Neural progenitor cell (in vitro differentiated cells): ENCODE results near the gene IL17B. TPM values are rescaled to one million over a fixed set of nuclear protein-coding genes. Genes with fewer than 3 reads are reported as not detected.

Source experiments
- DNase-seq: peaks from one replicate; pipeline ENCODE4 v3.0.0-alpha.2; 2016; ENCODE audit warnings: low spot score
- H2AFZ ChIP-seq: fragments of 200-600 bp; sonication (generic); replicated peaks from 2 replicates; pipeline ENCODE4 v1.6.1; 2016; ENCODE audit warnings: antibody characterized with exemption
- H3F3A ChIP-seq: fragments of 200-600 bp; sonication (generic); 2 replicates; pipeline ENCODE4 v1.6.1; 2016; ENCODE audit warnings: antibody characterized with exemption, low read depth
- H3K27ac ChIP-seq: fragments of 200-600 bp; sonication (generic); 2 replicates; pipeline ENCODE4 v1.5.1; 2016; ENCODE audit warnings: mild to moderate bottlenecking
- H3K27me3 ChIP-seq: fragments of 200-600 bp; sonication (generic); 2 replicates; pipeline ENCODE4 v1.6.1; 2016; ENCODE audit warnings: mild to moderate bottlenecking, moderate library complexity
- H3K36me3 ChIP-seq: fragments of 200-600 bp; sonication (generic); 2 replicates; pipeline ENCODE4 v1.5.1; 2016
- H3K4me1 ChIP-seq: fragments of 200-600 bp; sonication (generic); 2 replicates; pipeline ENCODE4 v1.6.1; 2016; ENCODE audit warnings: mixed run types
- H3K4me2 ChIP-seq: fragments of 200-600 bp; sonication (generic); 2 replicates; pipeline ENCODE4 v1.6.1; 2016
- H3K4me3 ChIP-seq: fragments of 200-600 bp; sonication (generic); 2 replicates; pipeline ENCODE4 v1.5.1; 2016
- H3K79me2 ChIP-seq: fragments of 200-600 bp; sonication (generic); 2 replicates; pipeline ENCODE4 v1.6.1; 2016; ENCODE audit warnings: low read depth
- H3K9ac ChIP-seq: fragments of 200-600 bp; sonication (generic); 2 replicates; pipeline ENCODE4 v1.6.1; 2016
- H3K9me3 ChIP-seq: fragments of 200-600 bp; sonication (generic); 2 replicates; pipeline ENCODE4 v1.5.1; 2016; ENCODE audit warnings: low read depth
- H4K20me1 ChIP-seq: fragments of 200-600 bp; sonication (generic); 2 replicates; pipeline ENCODE4 v1.6.1; 2016; ENCODE audit warnings: low read depth
- H3K27ac Mint-ChIP-seq: 3 replicates; pipeline ENCODE4 v1.8.0; 2021; ENCODE audit warnings: mixed read lengths
- H3K27me3 Mint-ChIP-seq: 2 replicates; pipeline ENCODE4 v1.8.0; 2022; ENCODE audit warnings: low read depth, mild to moderate bottlenecking, inconsistent platforms, moderate library complexity, mixed read lengths; ENCODE audit not compliant: insufficient read depth
- H3K36me3 Mint-ChIP-seq: 3 replicates; pipeline ENCODE4 v1.8.0; 2021; ENCODE audit warnings: mixed read lengths
- H3K4me1 Mint-ChIP-seq: 3 replicates; pipeline ENCODE4 v1.8.0; 2021; ENCODE audit warnings: mixed read lengths
- H3K4me3 Mint-ChIP-seq: 3 replicates; pipeline ENCODE4 v1.8.0; 2021; ENCODE audit warnings: mild to moderate bottlenecking, moderate library complexity, mixed read lengths
- H3K9me3 Mint-ChIP-seq: 3 replicates; pipeline ENCODE4 v1.8.0; 2020; ENCODE audit warnings: mixed read lengths
- EZH2 ChIP-seq: fragments of 200-600 bp; sonication (generic); IDR thresholded peaks from 2 replicates; pipeline ENCODE4 v1.6.1; 2017; ENCODE audit warnings: antibody characterized with exemption, mild to moderate bottlenecking, moderate library complexity
- EZH2phosphoT487 ChIP-seq: fragments of 200-600 bp; sonication (generic); IDR thresholded peaks from 2 replicates; pipeline ENCODE4 v1.6.1; 2017; ENCODE audit warnings: antibody characterized with exemption
- total RNA-seq: library from RNA; depleted of rRNA; stranded (reverse); fragments of >200 nt; gene quantifications from 2 replicates; pipeline ENCODE4 v1.2.3, GENCODE V29; 2015; ENCODE audit warnings: low replicate concordance
- TF ChIP-seq, protein P1 (sequence below): fragments of 200-600 bp; sonication (generic); IDR thresholded peaks from 2 replicates; pipeline ENCODE4 v1.5.1; 2017; ENCODE audit warnings: antibody characterized with exemption, mild to moderate bottlenecking

Gene IL17B
- total RNA-seq, 1 donor from 2014 or later: not detected

DNA sequence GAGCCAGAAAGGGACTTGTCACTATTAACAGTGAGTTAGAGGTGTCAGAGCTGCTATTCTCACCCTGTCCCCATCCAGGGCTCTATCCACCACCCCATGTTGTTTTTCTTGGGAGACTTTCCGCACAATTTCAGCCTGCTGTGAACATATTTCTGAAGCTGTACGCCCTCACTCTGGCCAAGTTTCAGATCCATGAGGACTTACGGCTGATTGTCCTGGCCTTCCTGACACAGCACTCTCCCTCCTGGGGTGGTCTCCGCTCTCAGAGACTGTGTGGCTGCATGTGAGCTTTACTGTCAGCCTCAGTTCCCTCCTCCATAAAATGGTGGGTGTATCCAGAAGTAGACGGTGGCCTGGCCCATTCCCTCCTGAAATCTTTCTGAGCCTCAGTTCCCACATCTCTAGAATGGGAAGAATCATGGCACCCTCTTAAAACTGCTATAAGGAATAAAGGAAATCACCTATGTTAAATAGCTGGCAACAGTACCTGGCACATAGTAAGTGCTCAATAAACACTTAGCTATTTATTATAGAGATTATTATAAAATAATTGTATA, 804 bp upstream of the IL17B start:
- peaks cover 40% of the 10 kb centered on the region for H3K4me1 Mint-ChIP-seq
- Histone ChIP-seq H3K27me3 (no peaks in the 10 kb centered on the region), H3K9me3 (no peaks in the 10 kb centered on the region), H3K79me2 (no peaks in the 10 kb centered on the region), H3K4me2 (no peak overlapping the region), H4K20me1 (no peaks in the 10 kb centered on the region), H3K36me3 (no peaks in the 10 kb centered on the region), H3F3A (no peaks in the 10 kb centered on the region), H2AFZ (no peak overlapping the region), H3K27ac (no peak overlapping the region), H3K4me3 (no peak overlapping the region), H3K9ac (no peak overlapping the region), H3K4me1 (no peaks in the 10 kb centered on the region)
- DNase-seq: no peak
- H3K27ac Mint-ChIP-seq: no peak overlapping the region
- peaks cover 10% of the 10 kb centered on the region for H3K27me3 Mint-ChIP-seq
- H3K4me3 Mint-ChIP-seq: no peak overlapping the region
- TF ChIP-seq EZH2 (no peak), EZH2phosphoT487 (no peak)
- TF ChIP-seq, protein P1, sequence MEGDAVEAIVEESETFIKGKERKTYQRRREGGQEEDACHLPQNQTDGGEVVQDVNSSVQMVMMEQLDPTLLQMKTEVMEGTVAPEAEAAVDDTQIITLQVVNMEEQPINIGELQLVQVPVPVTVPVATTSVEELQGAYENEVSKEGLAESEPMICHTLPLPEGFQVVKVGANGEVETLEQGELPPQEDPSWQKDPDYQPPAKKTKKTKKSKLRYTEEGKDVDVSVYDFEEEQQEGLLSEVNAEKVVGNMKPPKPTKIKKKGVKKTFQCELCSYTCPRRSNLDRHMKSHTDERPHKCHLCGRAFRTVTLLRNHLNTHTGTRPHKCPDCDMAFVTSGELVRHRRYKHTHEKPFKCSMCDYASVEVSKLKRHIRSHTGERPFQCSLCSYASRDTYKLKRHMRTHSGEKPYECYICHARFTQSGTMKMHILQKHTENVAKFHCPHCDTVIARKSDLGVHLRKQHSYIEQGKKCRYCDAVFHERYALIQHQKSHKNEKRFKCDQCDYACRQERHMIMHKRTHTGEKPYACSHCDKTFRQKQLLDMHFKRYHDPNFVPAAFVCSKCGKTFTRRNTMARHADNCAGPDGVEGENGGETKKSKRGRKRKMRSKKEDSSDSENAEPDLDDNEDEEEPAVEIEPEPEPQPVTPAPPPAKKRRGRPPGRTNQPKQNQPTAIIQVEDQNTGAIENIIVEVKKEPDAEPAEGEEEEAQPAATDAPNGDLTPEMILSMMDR: no peak
- no peaks in the 10 kb centered on the region for H3K9me3 Mint-ChIP-seq
- peaks cover 4% of the 10 kb centered on the region for H3K36me3 Mint-ChIP-seq

DNA sequence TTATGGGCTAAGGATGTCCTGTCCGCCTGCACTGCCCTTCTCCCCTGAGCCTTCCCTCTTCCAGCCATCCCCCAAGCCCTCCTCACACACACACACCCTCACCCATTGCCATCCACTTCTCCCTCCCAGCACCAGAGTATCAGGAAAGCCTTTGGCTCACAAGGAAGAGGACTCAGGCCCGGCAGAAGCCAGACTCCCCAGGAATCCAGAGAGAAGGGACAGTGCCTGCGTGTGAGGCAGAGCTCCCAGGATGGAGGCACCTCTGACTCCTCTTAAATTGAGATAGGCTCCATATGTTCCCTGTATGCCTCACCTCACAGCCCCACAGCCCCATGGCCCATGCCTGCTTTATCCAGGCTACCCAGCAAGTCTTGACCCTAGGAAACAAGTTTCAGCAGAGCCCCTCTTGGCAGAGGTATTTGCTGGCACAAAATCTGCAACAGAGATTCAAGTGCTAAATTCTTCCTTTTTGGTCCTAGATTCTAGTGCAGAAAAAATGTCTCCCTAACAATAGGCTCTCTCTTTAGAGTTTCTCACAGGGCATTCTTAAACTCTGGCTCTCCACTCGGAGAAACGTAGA, 761 bp downstream of the IL17B start:
- H3K4me2 ChIP-seq: no peak overlapping the region
- no peak for DNase-seq
- no peaks in the 10 kb centered on the region for H3K79me2 ChIP-seq
- no peak overlapping the region for H3K4me3 ChIP-seq
- Mint-ChIP-seq H3K27me3 (peaks cover 9% of the 10 kb centered on the region), H3K4me3 (no peak overlapping the region), H3K4me1 (peaks cover 39% of the 10 kb centered on the region), H3K36me3 (peaks cover 4% of the 10 kb centered on the region), H3K9me3 (no peaks in the 10 kb centered on the region), H3K27ac (peak overlapping the region; percentile 73)
- H3K9ac ChIP-seq: no peak overlapping the region
- H3K27me3 ChIP-seq: no peaks in the 10 kb centered on the region
- no peaks in the 10 kb centered on the region for H3F3A ChIP-seq
- no peaks in the 10 kb centered on the region for H3K36me3 ChIP-seq
- H3K9me3 ChIP-seq: no peaks in the 10 kb centered on the region
- H4K20me1 ChIP-seq: no peaks in the 10 kb centered on the region
- H3K4me1 ChIP-seq: no peaks in the 10 kb centered on the region
- no peak overlapping the region for H2AFZ ChIP-seq
- TF ChIP-seq EZH2 (no peak), EZH2phosphoT487 (no peak)
- TF ChIP-seq, protein P1: no peak
- no peak overlapping the region for H3K27ac ChIP-seq

DNA sequence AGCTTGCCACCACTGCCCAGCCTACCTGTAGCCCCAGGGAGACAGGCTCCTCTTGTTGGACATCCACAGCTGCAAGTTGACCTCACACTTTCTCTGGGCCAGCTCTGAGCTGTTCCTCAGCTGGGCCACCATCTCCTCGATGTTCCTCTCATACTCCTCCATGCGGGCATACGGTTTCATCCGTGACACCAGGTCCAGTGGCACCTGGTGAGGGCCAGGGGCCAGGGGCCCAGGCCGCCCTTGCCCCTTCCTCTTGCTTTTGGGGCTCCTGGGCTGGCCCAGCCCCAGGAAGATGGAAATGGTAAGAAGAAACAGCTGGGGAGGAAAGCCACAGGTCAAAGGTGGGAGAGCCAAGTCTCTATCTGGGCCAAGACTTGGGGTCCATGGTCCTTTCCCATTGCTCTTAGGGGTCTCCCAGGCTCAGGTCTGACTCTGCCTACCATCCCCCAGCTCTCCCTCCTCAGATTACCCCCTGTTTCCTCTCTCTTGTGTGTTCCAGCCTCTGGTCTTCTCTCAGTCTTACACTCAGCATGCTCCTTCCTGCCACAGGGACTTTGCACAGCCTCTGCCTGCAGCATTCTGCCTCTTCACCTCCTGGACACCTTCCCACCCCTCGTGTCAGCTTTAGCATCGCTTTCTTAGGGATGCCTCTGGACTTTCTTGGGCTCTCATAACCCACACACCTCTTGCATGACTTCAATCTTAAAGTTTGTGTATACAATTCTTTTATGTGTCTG, 2.2 kb downstream of the IL17B start:
- Mint-ChIP-seq H3K9me3 (no peaks in the 10 kb centered on the region), H3K27ac (no peak overlapping the region), H3K36me3 (peaks cover 4% of the 10 kb centered on the region), H3K4me3 (no peak overlapping the region), H3K4me1 (peaks cover 31% of the 10 kb centered on the region), H3K27me3 (peaks cover 9% of the 10 kb centered on the region)
- Histone ChIP-seq H3K4me2 (no peak overlapping the region), H3K79me2 (no peaks in the 10 kb centered on the region), H3K4me1 (no peaks in the 10 kb centered on the region), H3K36me3 (no peaks in the 10 kb centered on the region), H4K20me1 (no peaks in the 10 kb centered on the region), H2AFZ (no peak overlapping the region), H3K9ac (no peak overlapping the region), H3F3A (no peaks in the 10 kb centered on the region), H3K9me3 (no peaks in the 10 kb centered on the region), H3K27ac (no peak overlapping the region), H3K27me3 (no peaks in the 10 kb centered on the region), H3K4me3 (no peak overlapping the region)
- TF ChIP-seq, protein P1: no peak
- TF ChIP-seq EZH2phosphoT487 (no peak), EZH2 (no peak)
- DNase-seq: no peak
